HCEC 1CT (cell line): ENCODE measurements around the gene PPP6R2.

Experiments
- DNase-seq: peaks from one replicate; pipeline ENCODE4 v3.0.0-alpha.2; 2017

Gene PPP6R2

DNA sequence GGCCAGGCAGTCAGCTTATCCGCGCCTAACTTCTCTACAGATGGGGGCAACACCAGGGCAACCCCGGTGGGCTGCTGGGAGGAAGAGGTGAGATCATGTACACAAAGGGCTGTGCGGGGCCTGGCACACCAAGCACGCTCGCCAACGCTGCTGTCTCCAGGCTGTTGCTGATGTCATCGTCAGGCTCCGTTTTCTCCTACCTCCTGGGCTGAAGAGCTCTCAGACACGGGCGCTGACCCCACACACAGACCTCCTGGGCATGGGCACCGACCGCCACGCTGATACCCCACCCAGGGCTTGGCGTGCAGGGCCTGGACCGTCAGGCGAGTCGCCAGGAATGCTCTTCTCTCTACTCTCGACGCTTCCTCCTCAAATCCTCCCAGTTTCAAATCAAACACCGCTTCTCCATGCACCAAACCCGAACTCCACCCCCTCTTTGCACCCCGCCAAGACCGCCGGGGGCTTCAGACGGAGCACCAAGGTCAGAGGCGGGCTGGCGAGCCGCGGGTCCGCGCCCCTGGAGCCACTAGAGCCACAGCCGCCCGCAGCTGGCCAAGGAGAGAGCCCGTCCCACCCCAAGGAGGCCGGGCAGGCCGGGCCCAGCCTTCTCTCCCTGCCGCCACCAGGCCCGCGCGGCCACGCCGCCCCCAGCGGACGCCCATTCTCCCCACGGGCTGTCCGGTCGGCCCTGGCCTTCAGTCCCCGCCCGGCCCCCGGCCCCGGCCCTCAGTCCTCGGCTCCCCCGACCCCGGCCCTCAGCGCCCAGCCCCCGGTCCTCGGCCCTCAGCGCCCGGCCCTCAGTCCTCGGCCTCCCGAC lies 130.9 kb downstream of the PPP6R2 start:
- peak; percentile 24 for DNase-seq

DNA sequence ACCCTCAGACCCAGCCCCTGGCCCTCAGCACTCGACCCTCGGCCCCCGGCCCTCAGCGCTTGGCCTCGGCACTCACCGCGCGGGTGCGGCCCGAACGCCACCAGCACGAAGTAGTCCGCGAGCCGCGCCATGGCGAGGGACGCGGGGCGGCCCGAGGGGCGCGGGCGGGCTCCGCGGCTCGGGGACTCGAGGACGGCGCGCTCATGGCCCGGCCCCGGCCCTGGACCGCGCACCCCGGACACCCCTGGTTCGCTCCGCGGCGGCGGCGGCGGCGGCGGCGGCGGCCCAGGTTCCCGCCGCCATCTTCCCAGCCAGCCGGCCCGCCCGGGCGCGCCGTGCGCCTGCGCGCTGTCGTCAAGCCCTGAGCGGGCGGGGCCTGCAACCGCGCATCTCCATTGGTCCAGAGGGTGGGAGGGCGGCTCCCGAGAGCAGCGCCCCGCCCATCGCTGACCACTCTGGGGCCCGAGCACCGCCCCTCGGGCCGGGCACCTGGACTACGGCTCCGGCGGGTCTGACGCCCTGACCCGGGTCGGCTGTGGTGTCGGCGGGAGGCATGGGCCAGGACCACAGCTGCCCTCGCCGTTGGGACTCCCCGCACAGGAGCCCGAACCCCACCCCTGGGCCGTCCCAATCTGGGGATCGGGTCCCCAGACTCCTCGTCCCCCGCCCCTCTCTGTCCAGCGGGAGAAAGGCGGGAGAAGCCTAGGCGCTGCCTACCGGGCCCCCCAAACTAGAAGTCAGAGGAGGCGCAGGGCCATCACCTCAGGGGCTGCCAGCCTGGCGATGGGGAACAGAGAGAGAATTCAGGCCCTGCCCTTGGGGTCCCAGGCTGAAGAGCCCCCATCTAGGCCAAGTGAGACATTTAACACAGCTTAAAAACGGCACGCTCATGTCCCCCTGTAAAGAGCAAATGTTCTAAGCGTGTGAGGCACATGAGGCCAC lies 131.9 kb downstream of the PPP6R2 start, which contains the start of gene SBF1:
TSS of gene SBF1 (minus strand) at position 326 of the 942 bp plus-strand sequence. CDS start at position 131, 195 bp downstream.
- DNase-seq = peak; percentile 88

DNA sequence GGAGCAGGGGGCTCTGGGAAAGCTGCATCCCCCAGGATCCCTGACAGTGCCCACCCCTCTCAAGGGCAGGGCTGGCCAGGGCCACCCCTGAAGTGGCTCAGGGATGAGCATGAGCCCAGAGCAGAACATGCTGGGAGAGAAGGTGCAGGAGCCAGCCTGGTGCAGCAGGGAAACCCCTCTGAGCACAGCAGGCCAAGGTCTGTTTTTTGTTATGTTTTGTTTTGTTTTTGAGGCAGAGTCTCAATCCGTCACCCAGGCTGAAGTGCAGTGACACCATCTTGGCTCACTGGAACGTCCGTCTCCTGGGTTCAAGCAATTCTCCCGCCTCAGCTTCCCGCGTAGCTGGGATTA lies 132.5 kb downstream of the PPP6R2 start:
- no peak for DNase-seq

DNA sequence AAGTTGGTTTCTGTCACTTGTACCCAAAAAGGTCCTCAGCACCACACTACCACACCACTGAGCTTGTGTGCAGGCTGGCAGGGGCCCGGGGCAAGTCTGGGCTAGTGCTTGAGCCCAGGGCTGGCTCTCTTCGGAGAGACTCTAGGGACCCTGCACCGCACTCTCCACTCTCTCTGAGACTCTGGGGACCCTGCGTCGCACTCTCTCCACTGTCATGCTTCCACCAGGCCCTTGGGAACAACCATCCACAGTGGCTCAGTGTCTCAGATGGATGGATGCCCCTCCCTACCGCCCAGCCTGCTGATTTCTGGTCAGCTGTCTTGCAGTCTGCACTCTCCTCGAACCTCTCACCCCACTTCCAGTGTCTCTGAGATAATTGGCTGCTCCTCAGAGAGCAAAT lies 133.7 kb downstream of the PPP6R2 start:
- no peak for DNase-seq

DNA sequence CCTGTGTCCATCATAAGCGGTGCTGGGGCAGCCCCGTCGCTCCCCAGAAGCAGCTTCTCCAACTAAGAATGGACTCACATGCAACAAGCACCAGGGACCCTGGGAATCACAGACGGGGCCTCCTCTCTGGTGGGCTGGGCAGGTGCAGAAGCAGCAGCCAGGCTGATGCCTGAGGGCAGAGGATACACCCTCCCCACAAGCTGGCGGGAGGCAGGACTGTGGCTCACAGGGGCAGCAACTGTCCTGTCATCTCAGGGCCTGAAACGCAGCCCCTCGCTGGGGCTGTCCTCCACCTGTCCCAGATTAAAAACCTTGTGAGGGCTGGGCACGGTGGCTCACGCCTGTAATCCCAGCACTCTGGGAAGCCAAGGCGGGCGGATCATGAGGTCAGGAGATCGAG lies 134.8 kb downstream of the PPP6R2 start:
- DNase-seq = no peak

DNA sequence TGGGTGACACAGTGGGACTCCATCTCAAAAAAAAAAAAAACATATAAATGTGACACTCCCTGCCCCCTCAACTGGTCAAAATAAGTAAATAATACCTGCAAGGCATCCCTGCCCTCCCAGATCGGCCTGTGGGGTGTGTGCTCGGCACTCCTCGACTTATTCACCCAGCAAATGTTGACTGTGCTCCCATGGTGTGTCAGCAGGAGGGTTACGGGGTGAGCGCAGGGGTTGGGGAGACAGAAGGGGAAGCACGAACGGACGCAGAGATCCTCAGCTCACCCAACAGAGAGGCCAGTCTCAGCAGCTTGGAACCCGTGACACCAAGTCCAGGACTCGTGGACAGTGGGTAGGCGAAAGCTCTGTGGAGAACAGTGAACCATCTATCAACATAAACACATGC lies 136.6 kb downstream of the PPP6R2 start:
- no peak for DNase-seq

DNA sequence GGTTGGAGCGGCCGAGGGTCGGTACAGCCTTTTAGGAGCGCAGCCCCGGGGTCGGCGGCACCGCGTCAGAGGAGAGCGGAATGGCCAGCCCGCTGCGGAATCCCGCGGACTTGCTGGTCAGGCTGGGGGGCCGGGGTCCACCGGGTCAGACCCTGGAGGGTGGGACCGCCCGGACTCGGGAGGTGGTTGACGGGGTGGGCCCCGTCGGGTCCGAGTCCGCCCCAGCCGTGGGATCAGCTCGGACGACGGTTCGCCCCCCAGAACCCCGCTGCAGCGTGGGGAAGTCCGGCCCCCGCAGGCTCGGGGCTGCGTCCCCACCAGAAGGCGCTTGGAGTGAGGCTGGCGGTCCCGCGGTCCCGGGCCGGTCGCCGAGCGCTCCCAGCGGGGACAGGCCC lies 137.9 kb downstream of the PPP6R2 start:
- DNase-seq = no peak

DNA sequence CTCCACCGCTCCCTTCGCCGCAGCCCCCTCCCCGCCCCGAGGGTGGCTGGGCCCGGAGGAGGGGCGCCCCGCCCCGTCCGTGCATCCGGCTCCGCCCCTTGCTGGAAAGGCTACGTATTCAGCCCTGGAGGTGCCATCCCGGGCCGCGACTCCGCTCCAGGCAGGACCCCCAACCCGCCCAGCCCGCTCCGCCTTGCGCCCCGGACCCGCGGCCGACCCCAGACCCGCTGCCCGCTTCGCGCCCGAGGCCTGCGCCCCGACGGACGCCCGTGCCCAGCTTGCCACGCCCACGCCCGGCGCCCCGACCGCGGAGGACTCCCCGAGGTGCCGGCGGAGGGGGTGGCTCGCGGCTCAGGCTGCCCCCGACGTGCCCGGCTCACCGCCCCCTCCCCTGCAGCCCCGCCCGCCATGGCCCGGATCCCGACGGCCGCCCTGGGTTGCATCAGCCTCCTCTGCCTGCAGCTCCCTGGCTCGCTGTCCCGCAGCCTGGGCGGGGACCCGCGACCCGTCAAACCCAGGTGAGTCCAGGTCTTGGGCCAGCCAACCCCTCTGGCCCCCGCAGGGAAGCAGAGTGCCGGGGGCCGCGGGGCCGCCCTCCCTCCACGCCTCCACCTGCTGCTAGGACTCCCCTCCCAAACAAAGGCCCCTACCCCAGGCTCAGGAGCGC lies 138.4 kb downstream of the PPP6R2 start, which contains the start of gene ADM2:
TSS of gene ADM2 (plus strand) at position 104 of the 667 bp plus-strand sequence. CDS start at position 409, 305 bp downstream.
- no peak for DNase-seq

DNA sequence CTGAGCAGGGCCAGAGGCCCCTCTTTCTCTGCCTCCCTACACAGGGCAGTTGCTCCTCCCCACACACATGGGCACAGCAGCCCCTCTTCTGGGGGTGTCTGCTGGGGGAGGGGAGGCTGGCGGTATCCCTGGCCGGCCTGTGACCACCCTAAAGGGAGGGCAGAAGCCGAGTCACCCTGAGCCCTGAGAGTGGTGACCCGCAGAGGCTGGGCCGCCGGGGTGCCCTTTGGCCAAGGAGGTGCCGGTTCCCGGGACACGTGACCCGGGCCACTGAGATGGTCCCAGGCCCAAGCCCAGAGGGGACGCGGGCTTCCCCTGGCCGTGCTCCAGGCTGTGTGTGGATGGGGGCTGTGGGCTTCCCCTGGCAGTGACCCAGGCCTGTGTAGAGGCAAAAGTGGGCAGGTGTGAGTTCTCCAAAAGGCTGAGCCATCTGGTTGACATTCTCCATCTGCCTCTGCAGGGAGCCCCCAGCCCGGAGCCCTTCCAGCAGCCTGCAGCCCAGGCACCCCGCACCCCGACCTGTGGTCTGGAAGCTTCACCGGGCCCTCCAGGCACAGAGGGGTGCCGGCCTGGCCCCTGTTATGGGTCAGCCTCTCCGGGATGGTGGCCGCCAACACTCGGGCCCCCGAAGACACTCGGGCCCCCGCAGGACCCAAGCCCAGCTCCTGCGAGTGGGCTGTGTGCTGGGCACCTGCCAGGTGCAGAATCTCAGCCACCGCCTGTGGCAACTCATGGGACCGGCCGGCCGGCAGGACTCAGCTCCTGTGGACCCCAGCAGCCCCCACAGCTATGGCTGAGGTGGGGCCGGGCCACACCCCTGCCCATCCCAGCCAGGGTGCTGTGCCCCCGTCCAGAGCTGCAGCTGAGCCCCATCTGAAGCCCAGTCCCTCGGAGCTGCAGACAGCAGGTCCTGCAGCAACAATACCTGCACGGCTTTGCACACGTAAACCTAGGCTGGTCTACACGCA lies 139.3 kb downstream of the PPP6R2 start:
- no peak for DNase-seq

DNA sequence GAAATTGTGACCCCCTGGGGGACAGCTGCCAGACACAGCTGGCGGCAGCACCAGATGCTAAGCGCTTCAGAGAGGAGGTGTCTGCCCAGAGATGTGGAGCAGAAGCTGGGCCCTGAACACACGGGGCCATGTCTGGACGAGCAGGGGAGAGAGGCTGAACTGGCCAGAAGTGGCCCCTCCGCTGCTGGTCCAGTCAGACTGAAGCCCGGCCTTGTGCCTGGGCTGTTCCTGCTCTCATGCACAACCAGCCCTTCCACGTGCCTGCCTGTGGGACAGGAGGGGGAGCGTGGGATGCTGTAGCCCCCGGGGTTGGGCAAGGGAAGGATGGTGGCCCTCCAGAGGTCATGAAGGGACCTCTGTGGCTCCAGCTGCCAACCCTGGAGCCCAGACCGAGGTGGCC lies 140.0 kb downstream of the PPP6R2 start:
- DNase-seq = no peak

DNA sequence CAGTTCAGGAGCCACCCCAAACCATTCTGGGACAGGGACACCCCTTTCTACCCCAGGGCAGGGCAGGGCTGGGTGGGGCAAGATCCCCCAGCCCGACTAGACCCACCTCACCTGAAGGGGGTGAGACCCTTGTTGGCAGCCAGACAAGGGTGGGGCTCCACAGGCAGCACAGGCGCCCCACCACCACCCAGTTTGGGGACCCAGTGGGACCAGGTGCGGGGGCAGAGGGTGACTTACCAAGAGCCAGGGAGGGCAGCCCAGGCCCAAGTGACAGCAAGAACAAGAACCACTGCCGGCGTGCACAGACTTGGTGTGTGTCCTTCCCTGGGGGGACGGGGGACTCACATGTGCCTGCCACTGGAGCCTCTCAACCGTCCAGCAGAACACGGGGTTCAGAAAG lies 140.4 kb downstream of the PPP6R2 start:
- DNase-seq = no peak

DNA sequence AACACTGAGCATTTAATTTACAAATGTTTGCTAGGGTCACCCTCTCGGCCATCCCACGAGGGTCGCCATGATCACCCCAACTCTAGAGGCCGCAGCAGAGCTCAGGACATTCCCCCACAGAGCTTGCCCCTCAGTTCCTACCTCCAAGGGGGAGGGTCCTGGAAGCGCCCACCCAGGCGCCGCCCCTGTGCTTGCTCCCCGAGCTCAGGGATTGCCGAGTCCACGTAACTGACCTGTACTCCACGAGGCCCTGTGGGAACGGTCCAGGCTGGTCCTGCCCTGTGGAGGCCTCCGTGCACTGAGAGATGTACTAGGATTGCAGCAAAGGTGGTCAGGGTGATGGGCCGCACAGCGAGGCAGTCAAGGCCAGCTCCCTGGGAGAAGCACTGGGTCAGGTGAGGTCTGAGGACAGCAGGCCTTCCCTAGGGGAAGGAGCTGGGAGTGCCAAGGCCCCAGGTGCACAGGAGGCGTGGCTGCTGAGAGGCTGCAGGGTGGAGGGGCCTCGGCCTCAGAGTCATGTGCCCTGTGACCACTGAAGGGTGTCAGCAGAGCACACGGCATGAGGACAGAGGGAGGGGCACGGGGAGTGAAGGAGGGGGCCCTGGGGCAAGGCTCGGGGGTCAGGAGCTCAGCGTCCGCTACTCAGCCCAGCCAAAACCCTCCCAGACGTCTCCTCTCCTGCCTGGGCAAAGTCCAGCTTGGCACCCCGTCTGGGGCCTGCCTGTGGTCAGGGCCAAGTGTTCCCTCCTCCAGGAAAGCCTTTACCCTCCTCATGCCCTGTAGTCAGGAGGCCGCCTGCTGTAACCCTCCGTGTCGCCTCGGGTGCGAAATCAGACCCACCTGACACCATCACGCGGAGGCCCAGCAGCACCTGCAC lies 141.1 kb downstream of the PPP6R2 start:
- no peak for DNase-seq

DNA sequence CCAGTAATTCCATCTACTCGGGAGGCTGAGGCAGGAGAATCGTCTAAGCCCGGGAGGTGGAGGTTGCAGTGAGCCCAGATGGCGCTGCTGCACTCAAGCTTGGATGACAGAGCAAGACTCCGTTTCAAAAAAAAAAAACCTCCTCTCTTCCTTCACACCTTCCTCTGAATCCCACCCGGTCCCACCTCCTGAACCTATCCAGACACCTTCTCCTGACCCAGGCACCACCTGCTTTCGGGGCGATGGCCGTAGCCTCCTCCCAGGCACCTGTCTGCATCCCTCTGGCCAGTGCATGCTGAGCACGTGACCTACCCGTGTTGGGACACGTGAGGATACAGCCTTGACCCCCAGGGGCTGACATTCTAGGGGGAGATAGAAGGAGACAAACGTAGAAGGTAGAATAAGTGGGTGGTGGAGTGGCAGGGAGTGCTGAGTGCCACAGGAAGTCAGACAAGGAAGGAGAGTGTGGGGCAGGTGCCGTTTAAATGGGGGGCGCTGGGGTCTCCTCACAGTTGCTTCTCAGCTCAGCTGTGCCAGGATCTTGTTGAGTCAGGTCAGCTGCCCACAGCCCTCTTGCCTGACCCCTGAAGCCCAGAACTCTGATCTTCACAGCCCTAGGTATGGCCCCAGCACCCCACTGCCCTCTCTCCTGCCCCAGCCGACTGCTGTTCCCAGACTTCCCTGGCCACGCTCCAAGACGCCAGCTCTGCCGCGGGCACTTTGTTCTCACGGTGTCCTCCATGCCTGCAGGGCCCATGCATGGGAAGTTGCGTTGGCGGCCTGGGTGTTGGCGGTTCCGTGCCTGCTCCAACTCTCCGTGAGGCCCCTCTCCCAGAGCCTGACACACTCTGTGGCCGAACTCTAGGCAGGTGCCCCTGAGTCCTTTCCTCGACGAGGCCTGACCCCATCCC lies 142.3 kb downstream of the PPP6R2 start:
- no peak for DNase-seq

DNA sequence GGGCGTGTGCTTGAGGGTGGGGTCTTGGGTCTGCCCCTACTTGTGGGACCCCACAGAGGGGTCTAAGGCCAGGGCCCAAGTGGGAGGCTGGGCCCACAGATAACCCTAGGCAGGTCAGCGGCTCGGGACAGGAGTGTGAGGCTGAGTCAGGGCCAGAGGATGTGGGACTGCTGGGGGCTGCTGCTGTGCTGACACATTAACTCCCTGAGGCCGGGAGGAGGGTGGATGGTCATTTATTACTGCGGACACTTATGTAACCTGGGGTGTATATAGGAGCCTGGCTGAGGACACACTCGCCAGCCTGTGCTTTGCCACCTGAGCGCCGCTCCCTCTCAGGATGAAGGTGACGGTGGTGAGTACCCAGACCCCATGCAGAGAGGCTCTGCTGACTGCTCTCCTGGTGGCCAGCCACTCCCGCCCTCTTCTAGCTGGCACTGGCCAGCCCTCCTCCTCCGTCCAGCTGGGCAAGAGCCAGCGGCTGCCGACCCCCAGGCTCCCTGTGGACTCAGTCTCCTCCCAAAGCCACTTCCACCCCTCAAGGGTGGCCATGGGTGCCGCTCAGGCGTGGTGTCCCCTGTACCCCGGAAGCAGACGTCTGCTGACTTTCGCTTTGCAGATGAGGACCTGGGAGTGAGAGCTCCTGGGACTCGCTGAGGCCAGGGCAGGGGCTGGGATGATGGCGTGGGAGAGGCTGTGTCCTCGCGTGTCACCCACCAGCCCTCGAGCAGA lies 143.6 kb downstream of the PPP6R2 start, which contains the start of gene MIOX:
TSS of gene MIOX (plus strand) at position 299 of the 729 bp plus-strand sequence. CDS start at position 338, 39 bp downstream.
- no peak for DNase-seq

DNA sequence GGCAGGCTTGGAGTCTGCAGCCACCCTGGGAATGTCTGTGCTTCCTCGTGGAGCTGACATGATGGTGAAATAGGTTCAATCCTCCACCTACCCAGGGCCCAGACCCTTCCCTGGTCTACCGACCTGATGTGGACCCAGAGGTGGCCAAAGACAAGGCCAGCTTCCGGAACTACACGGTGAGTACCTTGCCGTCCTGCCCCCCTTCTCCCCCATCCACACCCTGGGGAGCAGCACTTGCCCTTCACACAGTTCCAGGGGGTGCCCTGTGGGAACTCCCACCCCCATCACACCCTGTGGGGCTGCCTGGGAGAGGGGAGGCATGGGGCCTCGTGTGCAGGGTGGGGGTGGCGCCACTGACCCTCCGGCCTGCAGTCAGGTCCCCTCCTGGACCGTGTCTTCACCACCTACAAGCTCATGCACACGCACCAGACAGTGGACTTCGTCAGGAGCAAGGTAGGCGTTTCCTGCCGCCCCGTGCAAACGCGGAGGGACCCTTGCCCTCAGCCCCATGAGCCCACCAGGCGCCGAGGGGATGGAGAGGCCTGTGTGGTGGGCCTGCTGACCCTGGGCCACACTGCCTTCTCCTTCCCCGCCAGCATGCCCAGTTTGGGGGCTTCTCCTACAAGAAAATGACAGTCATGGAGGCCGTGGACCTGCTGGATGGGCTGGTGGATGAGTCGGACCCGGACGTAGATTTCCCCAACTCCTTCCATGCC lies 144.3 kb downstream of the PPP6R2 start:
- DNase-seq = no peak

DNA sequence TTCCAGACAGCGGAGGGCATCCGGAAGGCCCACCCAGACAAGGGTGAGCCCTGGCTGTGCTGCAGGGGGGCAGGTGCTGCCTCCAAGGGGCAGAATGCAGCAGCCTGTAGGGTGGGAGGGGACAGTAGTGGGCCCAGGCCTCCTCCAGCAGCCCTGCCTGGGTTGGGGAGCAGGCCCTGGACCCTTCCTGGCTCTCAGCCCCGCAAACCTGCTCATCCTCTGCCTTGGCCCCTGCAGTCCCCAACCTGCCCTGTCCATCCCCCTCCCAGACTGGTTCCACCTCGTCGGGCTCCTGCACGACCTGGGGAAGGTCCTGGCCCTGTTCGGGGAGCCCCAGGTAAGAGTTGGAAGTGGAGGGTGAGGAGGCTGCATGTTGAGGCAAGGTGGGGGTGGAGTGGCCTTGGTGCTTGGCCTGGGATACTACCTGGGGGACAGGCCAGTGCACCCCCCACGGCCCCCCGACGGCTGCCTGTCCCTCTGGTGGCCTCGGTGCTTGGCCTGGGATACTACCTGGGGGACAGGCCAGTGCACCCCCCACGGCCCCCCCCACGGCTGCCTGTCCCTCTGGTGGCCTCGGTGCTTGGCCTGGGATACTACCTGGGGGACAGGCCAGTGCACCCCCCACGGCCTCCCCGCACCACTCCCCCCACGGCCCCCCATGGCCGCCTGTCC lies 145.0 kb downstream of the PPP6R2 start:
- no peak for DNase-seq

DNA sequence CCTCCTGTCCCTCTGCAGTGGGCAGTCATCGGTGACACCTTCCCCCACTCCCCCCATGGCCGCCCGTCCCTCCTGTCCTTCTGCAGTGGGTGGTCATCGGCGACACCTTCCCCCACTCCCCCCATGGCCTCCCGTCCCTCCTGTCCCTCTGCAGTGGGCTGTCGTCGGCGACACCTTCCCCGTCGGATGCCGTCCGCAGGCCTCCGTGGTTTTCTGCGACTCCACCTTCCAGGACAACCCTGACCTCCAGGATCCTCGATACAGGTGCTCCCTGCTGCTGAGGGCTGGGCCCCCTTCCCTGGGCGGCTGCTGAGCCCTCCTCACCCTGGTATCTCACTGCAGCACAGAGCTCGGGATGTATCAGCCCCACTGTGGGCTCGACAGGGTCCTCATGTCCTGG lies 145.8 kb downstream of the PPP6R2 start:
- DNase-seq = no peak
